Kidney epithelial cell (primary cell): ENCODE results near the gene RBP5. TPM values are rescaled to one million over a fixed set of nuclear protein-coding genes. Genes with fewer than 3 reads are reported as not detected.
"Not testable (repeated sequence)": the region's sequence is repeated elsewhere in the genome, so short reads cannot be mapped to it uniquely, and the experiment has no call there.

ENCODE experiments used
- DNase-seq: peaks from one replicate; pipeline ENCODE4 v3.0.0-alpha.2; 2010; ENCODE audit warnings: low read depth
- H3K27me3 ChIP-seq: 2 replicates; pipeline ENCODE4 v1.6.0; 2011; ENCODE audit warnings: low read length; ENCODE audit not compliant: control insufficient read depth, insufficient read depth
- H3K36me3 ChIP-seq: 2 replicates; pipeline ENCODE4 v1.5.1; 2011; ENCODE audit warnings: low read length; ENCODE audit not compliant: control insufficient read depth, insufficient read depth
- H3K4me3 ChIP-seq: 2 replicates; pipeline ENCODE4 v1.5.1; 2011; ENCODE audit warnings: low read depth, mild to moderate bottlenecking, control low read depth, low read length
- CTCF ChIP-seq: IDR thresholded peaks from 2 replicates; pipeline ENCODE4 v1.5.1; 2011; ENCODE audit warnings: mild to moderate bottlenecking, moderate library complexity, low read length, control low read depth, inconsistent platforms; ENCODE audit not compliant: insufficient read depth, poor library complexity, severe bottlenecking
- total RNA-seq: library from RNA; depleted of rRNA; stranded (reverse); fragments of >200 nt; gene quantifications from 2 replicates; pipeline ENCODE4 v1.2.3, GENCODE V29; 2015

Gene RBP5
- total RNA-seq, 1 donor from 2014 or later: not detected

DNA sequence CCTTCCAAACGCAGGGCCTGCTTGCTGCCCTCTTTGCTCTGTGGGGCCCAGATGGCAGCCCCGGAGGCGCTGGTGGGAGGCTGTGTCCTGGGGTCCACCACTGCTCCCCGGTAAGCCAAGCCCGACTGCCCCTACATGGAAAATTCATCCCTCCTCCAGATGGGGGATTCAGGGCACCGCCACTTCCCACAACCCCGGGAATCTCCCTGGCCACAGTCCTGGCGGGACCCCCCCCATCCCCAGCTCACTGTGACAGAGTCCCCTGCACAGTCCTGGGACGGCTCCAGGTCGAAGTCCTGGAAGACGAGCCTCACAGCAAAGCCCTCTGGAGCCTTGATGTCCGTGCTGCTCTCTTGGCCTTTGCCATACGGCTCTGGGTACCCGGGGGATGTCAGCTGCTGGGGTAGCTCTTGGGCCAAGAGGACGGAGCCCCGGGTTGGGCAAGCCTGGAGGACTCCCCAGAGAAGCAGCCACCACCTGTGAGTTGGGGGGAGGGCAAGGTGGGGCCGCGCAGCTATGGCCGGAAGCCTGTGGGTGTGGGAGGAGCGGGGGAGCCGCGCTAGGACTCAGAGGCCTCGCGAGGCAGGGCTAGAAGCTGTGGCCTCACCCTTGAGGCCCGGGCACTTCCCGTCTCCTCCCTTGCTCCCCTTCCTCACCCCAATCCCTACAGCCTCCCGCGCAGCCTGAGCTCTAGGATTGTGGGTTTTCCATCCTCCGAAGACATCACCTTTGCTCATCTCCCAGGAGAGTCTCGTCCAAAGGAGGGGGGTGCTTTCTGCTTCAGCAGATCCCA, 20.5 kb downstream of the RBP5 start:
- DNase-seq: peak; percentile 29
- Histone ChIP-seq H3K27me3 (no peaks in the 10 kb centered on the region), H3K4me3 (peak overlapping the region; percentile 58), H3K36me3 (peaks cover 1% of the 10 kb centered on the region)
- no peak for TF ChIP-seq CTCF

DNA sequence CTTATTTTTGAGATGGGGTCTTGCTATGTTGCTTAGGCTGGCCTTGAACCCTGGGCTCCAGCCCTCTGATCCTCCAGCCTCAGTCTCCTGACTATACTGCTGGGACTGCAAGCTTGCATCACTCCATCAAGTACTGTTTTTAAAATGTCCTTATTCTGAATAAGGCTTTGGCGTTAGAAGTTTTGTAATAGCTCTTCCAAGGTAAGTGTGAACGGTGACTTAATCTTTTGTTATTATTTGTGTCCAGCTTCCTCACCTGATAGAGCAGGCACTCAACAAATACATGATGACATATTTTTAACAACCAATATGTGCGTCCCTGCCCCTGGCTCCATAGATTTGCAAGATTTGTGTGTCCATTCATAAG, 21.1 kb downstream of the RBP5 start:
- H3K4me3 ChIP-seq: peak overlapping the region; percentile 58
- DNase-seq: no peak
- peaks cover 1% of the 10 kb centered on the region for H3K36me3 ChIP-seq
- TF ChIP-seq CTCF: no peak
- H3K27me3 ChIP-seq: no peaks in the 10 kb centered on the region

DNA sequence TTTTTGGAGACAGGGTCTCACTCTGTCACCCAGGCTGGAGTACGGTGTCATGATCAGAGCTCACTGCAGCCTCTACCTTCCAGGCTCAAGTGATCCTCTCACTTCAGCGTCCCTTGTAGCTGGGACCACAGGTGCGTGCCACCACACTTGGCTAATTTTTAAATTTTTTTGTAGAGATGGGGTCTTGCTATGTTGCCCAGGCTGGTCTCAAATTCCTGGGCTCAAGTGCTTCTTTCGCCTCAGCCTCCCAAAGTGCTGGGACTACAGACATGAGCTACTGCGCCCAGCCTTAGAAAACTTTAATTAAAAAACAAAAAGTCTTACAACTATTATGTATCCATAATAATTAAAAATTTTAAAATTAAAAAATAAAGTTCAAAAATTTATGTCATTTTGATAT, 21.5 kb downstream of the RBP5 start:
- not testable (repeated sequence) for H3K27me3 ChIP-seq, H3K36me3 ChIP-seq, DNase-seq, H3K4me3 ChIP-seq

GRCh38 chr12:7106082-7106481, 22.6 kb downstream of the RBP5 start:
- no peaks in the 10 kb centered on the region for H3K27me3 ChIP-seq
- no peak for DNase-seq
- H3K4me3 ChIP-seq: no peak overlapping the region
- peaks cover 1% of the 10 kb centered on the region for H3K36me3 ChIP-seq
- no peak for TF ChIP-seq CTCF

DNA sequence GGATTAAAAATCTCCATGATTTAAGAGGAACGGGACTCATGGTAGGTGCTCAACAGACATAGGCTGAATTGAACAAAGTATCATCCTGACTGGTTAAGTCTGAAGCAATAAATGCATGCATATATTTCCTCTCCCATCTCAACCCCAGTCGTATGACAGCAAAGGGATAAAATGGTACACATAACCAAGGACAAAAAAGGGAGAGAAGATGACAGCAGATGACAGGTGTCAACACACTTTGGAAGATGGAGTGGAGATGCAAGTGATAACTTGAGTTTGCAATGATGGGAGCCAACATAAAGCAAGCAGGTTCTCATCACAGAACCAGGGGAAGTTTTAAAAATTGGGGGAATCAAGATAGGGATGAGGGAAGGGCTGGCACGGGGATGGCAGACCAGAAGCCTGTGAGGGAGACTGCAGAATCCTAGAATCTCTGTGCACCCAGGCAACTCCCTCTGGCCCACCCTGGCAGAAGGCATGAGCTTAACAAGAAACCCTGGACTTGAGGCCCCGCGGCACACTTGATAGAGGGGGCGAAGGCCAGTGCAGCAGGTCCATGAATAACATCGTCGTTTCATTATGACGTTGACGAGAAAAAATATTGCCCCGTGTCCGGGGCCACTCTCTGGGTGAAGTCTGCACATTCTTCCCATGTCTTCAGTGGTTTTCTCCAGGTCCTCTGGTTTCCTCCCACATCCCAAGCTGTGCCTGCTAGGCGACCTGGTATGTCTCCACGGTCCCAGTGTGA, 24.7 kb downstream of the RBP5 start:
- no peaks in the 10 kb centered on the region for H3K27me3 ChIP-seq
- TF ChIP-seq CTCF: no peak
- DNase-seq: no peak
- no peak overlapping the region for H3K4me3 ChIP-seq
- peaks cover 2% of the 10 kb centered on the region for H3K36me3 ChIP-seq

- Histone ChIP-seq H3K27me3 (no peaks in the 10 kb centered on the region), H3K36me3 (peaks cover 2% of the 10 kb centered on the region), H3K4me3 (no peak overlapping the region)
- no peak for TF ChIP-seq CTCF
- DNase-seq: no peak
These were observed 26.1 kb downstream of the RBP5 start for GRCh38 chr12:7102582-7102981.
